ENCODE data around the gene BDKRB1.

DNA sequence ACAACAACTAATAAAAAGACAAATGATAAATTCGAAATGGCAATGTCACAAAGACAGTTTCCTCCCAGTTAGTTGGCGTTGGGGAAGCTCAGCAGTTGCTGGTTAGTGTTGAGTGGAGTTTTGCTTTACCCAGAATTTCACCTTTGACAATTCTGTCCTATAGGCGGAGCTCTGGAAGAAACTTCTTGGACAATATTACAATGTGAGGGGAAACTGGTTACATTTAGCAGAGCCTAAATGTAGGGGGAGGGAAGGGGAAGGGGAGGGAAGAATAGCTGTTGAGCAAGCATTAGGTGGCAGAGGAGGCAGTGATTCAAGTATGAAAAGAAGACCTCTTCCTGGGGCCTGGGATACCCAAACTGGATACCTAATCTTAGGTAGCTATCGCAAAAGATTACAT, 51.4 kb downstream of the BDKRB1 start:
- TF ChIP-seq TAF1 (IDR thresholded peaks at IDR 0.05; ENCODE audit: control insufficient read depth, extremely low read depth, insufficient read depth, low read length, severe bottlenecking) (no peak), ZNF174 (CRISPR knock-in tag; IDR thresholded peaks at IDR 0.05) (no peak), NFIC (IDR thresholded peaks at IDR 0.05) (no peak), MAFK (IDR thresholded peaks at IDR 0.05; ENCODE audit: low read length) (no peak), MEF2A (IDR thresholded peaks at IDR 0.05; ENCODE audit: control insufficient read depth, low read depth, low read length) (no peak), RFX5 (IDR thresholded peaks at IDR 0.05; ENCODE audit: low read depth, low read length) (no peak), HOXB6 (CRISPR knock-in tag; IDR thresholded peaks at IDR 0.05; ENCODE audit: borderline replicate concordance) (no peak), ZFX (CRISPR knock-in tag; IDR thresholded peaks at IDR 0.05) (no peak), HCFC1 (IDR thresholded peaks at IDR 0.05; ENCODE audit: low read depth, low read length) (no peak), MEIS2 (IDR thresholded peaks at IDR 0.05; ENCODE audit: partially characterized antibody) (no peak)
